GM12878 (cell line): ENCODE measurements around the gene ISLR2. TPM values are rescaled to one million over a fixed set of nuclear protein-coding genes. Genes with fewer than 3 reads are reported as not detected.

Experiments
- ATAC-seq: fragments of 200-7000 bp; cut with Tn5 transposase; 3 replicates; pipeline ENCODE4 v1.9.1; 2020; ENCODE audit warnings: mild to moderate bottlenecking, moderate library complexity
- BruUV-seq: library from RNA; stranded (reverse); fragments of 400-500 nt; replicated peaks from 2 replicates; lab custom pipeline; 2021; lab: Mats Ljungman, UMichigan
- CTCF ChIA-PET: fragments of 300-600 bp; sonication (Branson Sonifier 250); formaldehyde crosslinking; extraction: SDS; loops from one replicate; lab custom pipeline; 2021; ENCODE audit warnings: inconsistent platforms; lab: Yijun Ruan, JAX
- POLR2A ChIA-PET: fragments of 350-600 bp; formaldehyde crosslinking; extraction: SDS; loops from one replicate; lab custom pipeline; 2021; ENCODE audit warnings: inconsistent platforms; lab: Charles Lee
- RAD21 ChIA-PET: fragments of 300-600 bp; sonication (Branson Sonifier 250); formaldehyde crosslinking; loops from one replicate; lab custom pipeline; 2023; ENCODE audit warnings: antibody characterized with exemption; ENCODE audit not compliant: unreplicated experiment; lab: Charles Lee
- SMC1A ChIA-PET: fragments of 300-600 bp; sonication (Branson Sonifier 250); formaldehyde crosslinking; loops from one replicate; lab custom pipeline; 2023; ENCODE audit not compliant: unreplicated experiment, uncharacterized antibody; lab: Charles Lee
- DNase-seq: peaks from one replicate; pipeline ENCODE4 v3.0.0-alpha.2; 2011; ENCODE audit warnings: low read depth, low spot score
- FAIRE-seq: peaks from 3 replicates; lab custom pipeline; 2011; peaks lifted over from hg19 to GRCh38; lab: Jason Lieb, UNC
- H2AFZ ChIP-seq: 2 replicates; pipeline ENCODE4 v1.6.0; 2011; ENCODE audit warnings: low read depth, low read length, control low read depth; ENCODE audit not compliant: control insufficient read depth
- H3K27ac ChIP-seq: 2 replicates; pipeline ENCODE4 v1.5.1; 2011; ENCODE audit warnings: control low read depth; ENCODE audit not compliant: control insufficient read depth, insufficient read depth
- H3K27me3 ChIP-seq, 2 experiments: replicated peaks in 1 of 2; 2 replicates each; pipeline versions ENCODE4 v1.6.0 to v1.6.1; 2011; ENCODE audit warnings: low read length in 1 of 2; ENCODE audit not compliant: control insufficient read depth in 2 of 2, insufficient read depth in 2 of 2
- H3K36me3 ChIP-seq, 2 experiments: 2 replicates each; pipeline ENCODE4 v1.5.1; 2011; ENCODE audit warnings: low read length in 1 of 2; ENCODE audit not compliant: control insufficient read depth in 2 of 2, insufficient read depth in 2 of 2
- H3K4me1 ChIP-seq: 2 replicates; pipeline ENCODE4 v1.6.1; 2011; ENCODE audit warnings: mild to moderate bottlenecking, low read length, moderate library complexity, mixed read lengths; ENCODE audit not compliant: control insufficient read depth, insufficient read depth
- H3K4me2 ChIP-seq: 2 replicates; pipeline ENCODE4 v1.6.0; 2011; ENCODE audit warnings: control low read depth; ENCODE audit not compliant: control insufficient read depth, insufficient read depth
- H3K4me3 ChIP-seq: fragments of 200-600 bp; sonication (generic); 2 replicates; pipeline ENCODE4 v1.5.1; 2016
- H3K79me2 ChIP-seq: 2 replicates; pipeline ENCODE4 v1.6.0; 2011; ENCODE audit warnings: low read length; ENCODE audit not compliant: control insufficient read depth, insufficient read depth
- H3K9ac ChIP-seq: 2 replicates; pipeline ENCODE4 v1.8.0; 2011; ENCODE audit warnings: low read length, control low read depth, mixed read lengths; ENCODE audit not compliant: control insufficient read depth, insufficient read depth
- H3K9me3 ChIP-seq: replicated peaks from 3 replicates; pipeline ENCODE4 v1.5.1; 2011; ENCODE audit warnings: mild to moderate bottlenecking, low read length; ENCODE audit not compliant: control insufficient read depth, insufficient read depth
- H4K20me1 ChIP-seq: 2 replicates; pipeline ENCODE4 v1.6.0; 2011; ENCODE audit not compliant: control insufficient read depth, insufficient read depth
- CREM ChIP-seq: IDR thresholded peaks from 2 replicates; pipeline ENCODE4 v1.6.1; 2014; ENCODE audit warnings: antibody characterized with exemption, low read depth
- EZH2 ChIP-seq: IDR thresholded peaks from 2 replicates; pipeline ENCODE4 v1.6.1; 2012; ENCODE audit warnings: low read depth, mild to moderate bottlenecking, control low read depth, inconsistent platforms, low read length, borderline replicate concordance; ENCODE audit not compliant: control insufficient read depth
- MYC ChIP-seq: IDR thresholded peaks from 2 replicates; pipeline ENCODE4 v1.6.1; 2011; ENCODE audit warnings: mild to moderate bottlenecking, low read length, moderate library complexity, inconsistent platforms; ENCODE audit not compliant: insufficient read depth, insufficient replicate concordance, insufficient read length, severe bottlenecking
- POLR2AphosphoS2 ChIP-seq: IDR thresholded peaks from 2 replicates; pipeline ENCODE4 v1.6.1; 2011; ENCODE audit warnings: low read depth, mild to moderate bottlenecking, low read length, improper control_type of control experiment, moderate library complexity
- STAT1 ChIP-seq: fragments of 450-650 bp; conservative IDR thresholded peaks from 2 replicates; pipeline ENCODE4 v1.6.1; 2014; ENCODE audit warnings: antibody characterized with exemption, mild to moderate bottlenecking
- SUZ12 ChIP-seq: fragments of 200-600 bp; sonication (generic); IDR thresholded peaks from one replicate; pipeline ENCODE4 v1.6.1; 2018; ENCODE audit warnings: antibody characterized with exemption, mild to moderate bottlenecking; ENCODE audit not compliant: unreplicated experiment
- WRNIP1 ChIP-seq: IDR thresholded peaks from 2 replicates; pipeline ENCODE4 v1.6.1; 2011; ENCODE audit warnings: low read depth, low read length, improper control_type of control experiment, borderline replicate concordance
- WGBS: methylation state at CpG from one replicate; pipeline ENCODE4 v1.1.6; 2016; ENCODE audit warnings: low lambda C conversion rate; ENCODE audit not compliant: insufficient replicate concordance, insufficient coverage; ENCODE audit errors: missing lambda C conversion rate; 5-methylcytosine and 5-hydroxymethylcytosine counted together
- in situ Hi-C: fragments of 300-500 bp; cut with MboI; formaldehyde crosslinking; loops from 9 replicates; pipeline ENCODE4 v1.14.3; 2018; ENCODE audit warnings: mixed read lengths
- intact Hi-C: fragments of 100-400 bp; cut with micrococcal nuclease; formaldehyde crosslinking; loops from one replicate; pipeline ENCODE4 v1.14.2; 2022; ENCODE audit not compliant: unreplicated experiment
- polyA plus RNA-seq, 11 experiments: library from polyadenylated mRNA; depleted of rRNA in 4 of 11; unstranded in 6 of 11; stranded (reverse) in 5 of 11; fragments of >200 nt; fragmentation: Nextera tagmentation in 4 of 11; fragmentation: Illumina TruSeq in 1 of 11; extraction: Ambion mirVana in 4 of 11; extraction: Trizol in 1 of 11; gene quantifications; 1 replicate in 1 of 11; 2 replicates in 10 of 11; pipeline versions ENCODE4 v1.2.1 to v1.2.3, GENCODE V29; 2011 to 2016; ENCODE audit warnings: inconsistent platforms in 2 of 11, missing spikeins in 2 of 11, low read depth in 1 of 11
- total RNA-seq, 4 experiments: library from RNA; depleted of rRNA in 3 of 4; stranded (reverse); fragments of >200 nt in 3 of 4; fragmentation: Illumina TruSeq in 1 of 4; extraction: Trizol in 1 of 4; gene quantifications; 2 replicates each; pipeline versions ENCODE4 v1.2.1 to v1.2.3, GENCODE V29; 2013 to 2021
- TF ChIP-seq, protein P1 (sequence below): fragments of 150-350 bp; IDR thresholded peaks from 2 replicates; pipeline ENCODE4 v1.6.1; 2014; ENCODE audit warnings: mild to moderate bottlenecking, low read depth, low read length
- TF ChIP-seq, protein P2 (sequence below): fragments of 450-650 bp; IDR thresholded peaks from 2 replicates; pipeline ENCODE4 v1.6.1; 2014; ENCODE audit warnings: mild to moderate bottlenecking
- TF ChIP-seq, protein P3 (sequence below): IDR thresholded peaks from 2 replicates; pipeline ENCODE4 v1.6.1; 2012; ENCODE audit warnings: low read length, inconsistent platforms

ISLR2 gene
- total and polyA plus RNA-seq, 10 of the 15 experiments (the other 5 are each of a cell fraction or from before 2014, with no cell fraction given) = 0.04 to 0.21 (median 0.07) TPM; not detected in 4

DNA sequence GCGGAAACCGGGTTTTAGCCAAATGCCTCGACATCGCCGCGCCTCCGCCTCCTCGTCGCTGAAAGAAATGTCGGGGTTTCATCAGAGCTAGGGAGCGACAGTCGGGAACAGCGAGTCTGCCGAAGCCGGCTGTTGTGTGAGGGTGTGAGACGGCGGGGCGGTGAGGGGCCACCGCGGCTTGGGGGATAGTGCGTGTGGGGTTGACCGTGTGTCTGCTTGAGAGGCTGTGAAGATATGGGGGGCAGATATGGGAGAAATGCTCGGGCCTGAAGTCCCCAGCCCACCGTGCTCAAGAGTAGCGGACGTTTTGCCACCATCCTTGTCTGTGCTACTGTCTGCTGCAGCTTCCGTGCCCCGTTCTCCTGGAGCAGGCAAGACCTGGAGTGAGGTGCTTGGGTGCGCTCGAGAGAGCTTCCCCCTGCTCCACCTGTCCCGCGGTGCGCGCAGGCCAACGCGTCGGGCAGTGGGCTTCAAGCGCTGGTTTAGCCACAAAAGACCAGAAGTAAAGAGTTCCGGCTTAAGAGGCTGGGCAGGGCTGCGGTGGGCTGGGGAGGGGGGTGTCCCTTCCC is 716 bp upstream of the ISLR2 start:
- WGBS = 5% methylated on average over 40 of the region's 40 CpGs
- no peak for FAIRE-seq
- no peak for ATAC-seq
- SMC1A ChIA-PET = interaction anchor here (0.5 kb wide), 1 partner anchor 162 kb away, joined by 3 read pairs; no protein-coding TSS in a partner anchor
- Histone ChIP-seq H3K4me3 (no peak overlapping the region), H3K36me3 (no peaks in the 10 kb centered on the region), H3K4me2 (no peak overlapping the region), H3K9ac (no peak overlapping the region), H3K79me2 (no peaks in the 10 kb centered on the region), H3K27ac (no peak overlapping the region), H4K20me1 (no peaks in the 10 kb centered on the region), H3K9me3 (no peaks in the 10 kb centered on the region; the same call in 2 of the 3 replicates), H3K27me3 (peaks cover 29 to 52% of the 10 kb centered on the region in 2 experiments), H2AFZ (no peak overlapping the region), H3K4me1 (no peaks in the 10 kb centered on the region)
- in situ Hi-C loops = loop anchor here (10.0 kb wide), 1 partner anchor 1145 kb away; no protein-coding TSS in a partner anchor
- CTCF ChIA-PET = interaction anchor here (1.1 to 3.3 kb wide), 4 partner anchors 9 to 191 kb away, joined by 4 to 26 read pairs (median 8); no protein-coding TSS in a partner anchor
- intact Hi-C loops = no loop called here
- DNase-seq = no peak
- RAD21 ChIA-PET = interaction anchor here (0.7 kb wide), 1 partner anchor 174 kb away, joined by 5 read pairs; no protein-coding TSS in a partner anchor
- TF ChIP-seq EZH2 (0 out of 2 replicates have a peak, but pooled peaks have one; percentile 34), SUZ12 (peak; percentile 63), STAT1 (no peak)
- POLR2A ChIA-PET = no interaction called here
- BruUV-seq = no TSS peak

DNA sequence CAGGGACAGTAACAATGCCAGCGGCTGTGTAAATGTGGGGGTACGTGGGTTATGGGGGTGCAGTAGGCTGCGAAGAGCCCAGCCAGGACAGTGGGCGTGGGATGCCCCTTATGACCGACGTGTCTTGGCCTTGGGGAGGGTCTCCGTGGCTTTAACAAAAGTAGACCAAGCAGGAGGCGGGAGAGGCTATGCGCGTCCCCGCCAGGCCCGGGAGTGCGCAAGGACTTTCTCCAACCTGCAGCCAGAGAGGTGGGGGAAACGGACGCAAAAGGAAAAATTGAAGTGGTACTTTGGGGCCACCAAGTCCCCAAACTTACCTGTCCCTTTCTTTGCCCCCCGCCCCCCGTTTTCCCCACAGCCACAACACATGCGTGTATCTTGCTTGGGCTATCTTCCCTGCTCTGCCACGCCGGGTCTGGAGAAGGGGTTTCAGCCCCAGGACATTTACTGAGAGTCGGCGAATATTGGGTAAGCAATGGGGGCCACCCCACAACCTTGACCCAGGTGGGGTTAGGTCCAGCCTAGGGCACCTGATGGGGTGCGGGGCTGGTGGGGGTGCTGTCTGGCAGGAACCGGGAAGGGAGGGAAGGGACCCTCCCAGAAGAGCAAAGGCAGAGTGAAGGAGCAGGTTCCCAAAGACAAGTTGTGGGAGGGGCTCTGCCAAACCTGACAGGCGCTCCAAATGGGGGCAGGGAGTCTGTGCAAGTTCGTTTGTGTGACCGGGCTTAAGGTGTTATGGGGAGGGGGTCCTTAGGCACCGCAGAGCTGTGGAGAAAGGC is 652 bp downstream of the ISLR2 start:
- Histone ChIP-seq H3K4me2 (no peak overlapping the region), H3K9me3 (no peaks in the 10 kb centered on the region; the same call in 2 of the 3 replicates), H3K9ac (no peak overlapping the region), H3K4me3 (no peak overlapping the region), H2AFZ (no peak overlapping the region), H3K36me3 (no peaks in the 10 kb centered on the region), H3K27me3 (peaks cover 36 to 61% of the 10 kb centered on the region in 2 experiments), H4K20me1 (no peaks in the 10 kb centered on the region), H3K79me2 (no peaks in the 10 kb centered on the region), H3K27ac (no peak overlapping the region), H3K4me1 (peaks cover 3% of the 10 kb centered on the region; the same call in 1 of the 2 replicates)
- ATAC-seq (no peak), FAIRE-seq (no peak), DNase-seq (no peak)
- WGBS = 45% methylated on average over 28 of the region's 28 CpGs
- intact Hi-C loops = no loop called here
- ChIA-PET SMC1A (no interaction called here), RAD21 (no interaction called here), POLR2A (no interaction called here), CTCF (interaction anchor here (3.3 kb wide), 1 partner anchor 190 kb away, joined by 26 read pairs; no protein-coding TSS in a partner anchor)
- BruUV-seq = no TSS peak
- in situ Hi-C loops = no loop called here
- TF ChIP-seq POLR2AphosphoS2 (no peak), WRNIP1 (no peak), MYC (no peak), CREM (no peak)
- TF ChIP-seq, protein P1, sequence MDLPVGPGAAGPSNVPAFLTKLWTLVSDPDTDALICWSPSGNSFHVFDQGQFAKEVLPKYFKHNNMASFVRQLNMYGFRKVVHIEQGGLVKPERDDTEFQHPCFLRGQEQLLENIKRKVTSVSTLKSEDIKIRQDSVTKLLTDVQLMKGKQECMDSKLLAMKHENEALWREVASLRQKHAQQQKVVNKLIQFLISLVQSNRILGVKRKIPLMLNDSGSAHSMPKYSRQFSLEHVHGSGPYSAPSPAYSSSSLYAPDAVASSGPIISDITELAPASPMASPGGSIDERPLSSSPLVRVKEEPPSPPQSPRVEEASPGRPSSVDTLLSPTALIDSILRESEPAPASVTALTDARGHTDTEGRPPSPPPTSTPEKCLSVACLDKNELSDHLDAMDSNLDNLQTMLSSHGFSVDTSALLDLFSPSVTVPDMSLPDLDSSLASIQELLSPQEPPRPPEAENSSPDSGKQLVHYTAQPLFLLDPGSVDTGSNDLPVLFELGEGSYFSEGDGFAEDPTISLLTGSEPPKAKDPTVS = no peak
- TF ChIP-seq, protein P2, sequence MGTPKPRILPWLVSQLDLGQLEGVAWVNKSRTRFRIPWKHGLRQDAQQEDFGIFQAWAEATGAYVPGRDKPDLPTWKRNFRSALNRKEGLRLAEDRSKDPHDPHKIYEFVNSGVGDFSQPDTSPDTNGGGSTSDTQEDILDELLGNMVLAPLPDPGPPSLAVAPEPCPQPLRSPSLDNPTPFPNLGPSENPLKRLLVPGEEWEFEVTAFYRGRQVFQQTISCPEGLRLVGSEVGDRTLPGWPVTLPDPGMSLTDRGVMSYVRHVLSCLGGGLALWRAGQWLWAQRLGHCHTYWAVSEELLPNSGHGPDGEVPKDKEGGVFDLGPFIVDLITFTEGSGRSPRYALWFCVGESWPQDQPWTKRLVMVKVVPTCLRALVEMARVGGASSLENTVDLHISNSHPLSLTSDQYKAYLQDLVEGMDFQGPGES = no peak
- TF ChIP-seq, protein P3, sequence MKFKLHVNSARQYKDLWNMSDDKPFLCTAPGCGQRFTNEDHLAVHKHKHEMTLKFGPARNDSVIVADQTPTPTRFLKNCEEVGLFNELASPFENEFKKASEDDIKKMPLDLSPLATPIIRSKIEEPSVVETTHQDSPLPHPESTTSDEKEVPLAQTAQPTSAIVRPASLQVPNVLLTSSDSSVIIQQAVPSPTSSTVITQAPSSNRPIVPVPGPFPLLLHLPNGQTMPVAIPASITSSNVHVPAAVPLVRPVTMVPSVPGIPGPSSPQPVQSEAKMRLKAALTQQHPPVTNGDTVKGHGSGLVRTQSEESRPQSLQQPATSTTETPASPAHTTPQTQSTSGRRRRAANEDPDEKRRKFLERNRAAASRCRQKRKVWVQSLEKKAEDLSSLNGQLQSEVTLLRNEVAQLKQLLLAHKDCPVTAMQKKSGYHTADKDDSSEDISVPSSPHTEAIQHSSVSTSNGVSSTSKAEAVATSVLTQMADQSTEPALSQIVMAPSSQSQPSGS = no peak
